GM18498 (cell line): ENCODE measurements around the gene F11R.
"Not testable (repeated sequence)": the region's sequence is repeated elsewhere in the genome, so short reads cannot be mapped to it uniquely, and the experiment has no call there.

ENCODE experiments used
- ATAC-seq: cut with Tn5 transposase; IDR thresholded peaks from one replicate; pipeline ENCODE4 v1.9.1; 2021; ENCODE audit warnings: mild to moderate bottlenecking, moderate library complexity; ENCODE audit not compliant: unreplicated experiment

The F11R gene

DNA sequence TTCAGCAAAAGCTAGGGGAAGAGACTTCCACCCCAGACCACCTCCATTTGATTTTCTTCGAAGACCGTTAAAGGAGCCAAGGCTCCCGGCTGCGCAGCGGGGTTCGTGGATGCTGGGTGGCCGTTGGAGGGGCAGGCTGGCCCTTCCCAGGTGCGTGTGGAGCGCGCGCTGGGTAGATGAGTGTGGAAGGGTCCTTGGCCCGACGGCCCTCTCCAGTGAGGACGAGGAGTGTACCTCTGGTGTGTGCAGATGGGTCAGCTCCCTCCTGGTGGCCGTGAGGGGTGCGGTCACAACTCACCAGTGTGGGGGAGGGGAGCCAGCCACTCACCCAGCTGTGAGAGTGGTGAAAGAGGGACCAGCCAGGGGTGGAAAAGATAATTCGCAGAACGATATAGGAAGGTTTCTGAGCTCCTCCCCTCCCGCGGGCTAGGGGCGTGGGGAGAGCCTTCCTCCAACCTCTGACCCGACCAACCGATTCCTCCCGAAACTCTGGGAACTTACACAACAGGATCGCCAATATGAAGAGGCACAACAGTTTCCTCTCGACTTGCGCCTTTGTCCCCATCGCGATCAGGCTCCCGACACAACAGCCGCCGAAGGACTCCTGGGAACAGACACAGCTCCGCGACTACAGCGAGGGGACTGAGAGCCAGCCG lies at the start of gene F11R:
Gene F11R (minus strand): TSS at position 644 of the 656 bp plus-strand sequence. CDS start 79 bp downstream, at position 565.
- ATAC-seq, result peak; percentile 37

DNA sequence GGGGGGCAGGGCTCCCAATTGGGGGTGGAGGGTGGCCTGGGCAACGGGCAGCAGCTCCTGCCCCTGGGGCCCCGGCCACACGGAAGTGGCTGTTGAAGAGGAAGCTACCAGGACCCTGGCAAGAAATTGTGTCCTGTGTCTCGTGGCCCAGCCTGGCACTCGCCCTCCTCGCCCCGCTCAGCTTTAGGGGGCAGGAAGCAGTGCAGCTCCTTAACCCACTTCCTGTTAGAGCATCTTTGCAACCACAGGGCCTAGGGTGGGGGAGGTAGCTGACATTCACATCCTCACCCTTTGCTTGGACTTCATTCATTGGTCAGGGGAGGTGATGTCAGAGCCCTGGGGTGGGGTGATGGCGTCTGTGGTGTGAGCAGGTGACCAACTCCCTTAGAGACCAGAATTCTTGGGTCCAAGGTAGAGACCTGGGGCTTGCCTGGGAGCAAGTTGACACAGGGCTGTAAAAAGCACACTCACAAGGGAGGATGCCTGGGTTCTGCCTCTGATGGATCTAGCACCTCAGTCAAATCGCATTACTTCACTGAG lies 48.8 kb upstream of the F11R start, which contains the start of gene ARHGAP30:
Gene ARHGAP30 (minus strand): TSS at position 161 of the 540 bp plus-strand sequence. CDS start 267 bp downstream, outside the sequence.
- peak; percentile 87 for ATAC-seq

DNA sequence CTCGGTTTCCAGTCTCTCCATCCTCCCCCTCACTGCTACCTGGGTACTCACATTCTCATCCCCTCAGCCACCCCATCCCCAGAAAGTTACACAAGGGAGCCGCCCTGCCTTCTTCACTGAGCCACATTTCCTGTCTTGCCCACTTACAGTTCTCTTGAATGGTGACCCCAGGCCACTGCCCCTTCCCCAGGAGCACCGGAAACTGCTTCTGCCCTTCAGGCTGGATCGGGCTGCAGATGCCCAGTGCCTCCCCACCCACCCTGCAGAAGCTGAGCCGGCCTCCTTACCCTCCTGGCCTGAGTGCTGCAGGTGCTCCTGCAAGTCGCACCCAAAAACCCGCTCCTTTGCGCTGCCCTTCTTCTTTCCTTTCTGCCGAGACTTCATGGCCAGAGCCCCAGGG lies 48.3 kb upstream of the F11R start:
- ATAC-seq, result no peak

DNA sequence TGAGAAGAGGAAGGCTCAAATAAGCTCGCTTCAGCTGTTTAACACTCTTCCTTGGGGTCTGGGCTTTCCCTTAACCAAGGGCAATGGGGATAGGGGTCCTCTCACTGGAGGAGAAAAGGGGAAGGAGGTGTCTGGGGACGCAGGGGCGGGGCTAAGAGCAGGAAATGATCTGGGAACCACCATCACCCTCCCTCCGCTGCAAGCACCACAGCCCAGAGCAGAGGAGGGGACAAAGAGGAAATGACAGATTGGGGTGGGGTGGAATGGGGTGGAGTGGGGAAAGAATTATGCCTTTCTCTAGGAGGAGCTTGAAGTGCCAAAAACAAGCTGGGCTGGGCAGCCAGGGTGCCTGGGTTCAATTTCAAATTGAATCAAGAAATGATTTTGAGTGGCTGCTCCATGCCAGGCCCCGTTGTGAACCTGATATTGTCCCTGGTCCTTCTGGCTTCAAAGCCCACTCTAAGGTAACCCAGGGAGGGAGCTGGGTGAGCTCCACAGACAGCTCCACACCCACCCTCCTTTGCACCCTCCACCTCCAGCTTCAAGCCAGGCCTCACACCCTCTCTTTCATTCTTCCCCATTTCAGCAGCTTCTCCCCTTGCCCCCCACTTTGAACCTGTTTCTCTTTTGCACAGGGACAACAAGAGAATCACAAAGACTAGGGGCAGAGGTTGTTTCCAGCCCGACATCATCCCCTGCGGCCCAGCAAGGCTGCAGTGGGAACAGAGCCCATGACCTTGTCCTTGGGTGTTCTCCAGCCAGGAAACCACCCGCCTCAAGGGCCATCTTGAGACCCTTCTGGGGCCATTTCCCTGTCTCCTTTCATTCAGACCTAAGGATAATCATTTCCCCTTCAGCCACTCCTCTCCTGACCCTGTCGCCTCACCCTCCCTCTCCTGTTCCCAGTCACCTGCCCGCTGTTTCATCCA lies 47.6 kb upstream of the F11R start:
- ATAC-seq, result peak; percentile 51

DNA sequence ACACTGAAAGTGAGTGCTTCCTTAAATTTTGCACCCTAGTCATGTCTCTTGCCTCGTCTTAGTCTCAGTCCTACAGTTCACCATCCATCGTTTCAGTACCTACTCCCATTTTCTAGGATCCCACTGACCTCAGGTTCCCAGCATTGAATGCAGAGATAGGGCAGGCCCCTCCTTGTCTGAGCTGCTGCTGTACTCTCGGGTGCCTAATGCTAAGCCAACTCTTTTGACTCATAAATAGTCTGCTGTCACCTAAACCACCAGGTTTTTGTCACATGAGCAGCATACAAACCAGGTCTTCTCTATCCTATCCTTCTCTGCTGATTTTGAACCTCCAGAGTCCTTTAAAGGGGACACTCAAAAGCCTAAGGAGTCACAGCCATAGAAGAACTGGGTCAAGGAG lies 45.7 kb upstream of the F11R start:
- ATAC-seq, result no peak

DNA sequence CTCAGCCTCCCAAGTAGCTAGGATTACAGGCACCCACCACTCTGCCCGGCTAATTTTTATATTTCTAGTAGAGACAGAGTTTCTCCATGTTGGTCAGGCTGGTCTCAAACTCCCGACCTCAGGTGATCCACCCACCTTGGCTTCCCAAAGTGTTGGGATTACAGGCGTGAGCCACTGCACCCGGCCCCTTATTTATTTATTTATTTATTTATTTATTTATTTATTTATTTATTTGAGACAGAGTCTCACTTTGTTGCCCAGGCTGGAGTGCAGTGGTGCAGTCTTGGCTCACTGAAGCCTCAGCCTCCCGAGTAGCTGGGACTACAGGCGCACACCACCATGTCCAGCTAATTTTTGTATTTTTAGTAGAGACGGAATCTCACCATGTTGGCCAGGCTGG lies 44.7 kb upstream of the F11R start:
- ATAC-seq, result not testable (repeated sequence)

DNA sequence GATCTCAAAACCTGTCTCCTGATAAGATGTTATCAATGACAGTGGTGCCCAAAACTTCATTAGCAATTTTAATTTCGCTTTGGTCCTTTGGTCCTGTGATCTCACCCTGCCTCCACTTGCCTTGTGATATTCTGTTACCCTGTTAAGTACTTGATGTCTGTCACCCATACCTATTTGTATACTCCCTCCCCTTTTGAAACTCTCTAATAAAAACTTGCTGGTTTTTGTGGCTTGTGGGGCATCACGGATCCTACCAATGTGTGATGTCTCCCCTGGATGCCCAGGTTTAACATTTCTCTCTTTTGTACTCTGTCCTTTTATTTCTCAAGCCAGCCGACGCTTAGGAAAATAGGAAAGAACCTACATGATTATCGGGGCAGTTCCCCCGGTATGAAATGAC lies 43.0 kb upstream of the F11R start:
- not testable (repeated sequence) for ATAC-seq

DNA sequence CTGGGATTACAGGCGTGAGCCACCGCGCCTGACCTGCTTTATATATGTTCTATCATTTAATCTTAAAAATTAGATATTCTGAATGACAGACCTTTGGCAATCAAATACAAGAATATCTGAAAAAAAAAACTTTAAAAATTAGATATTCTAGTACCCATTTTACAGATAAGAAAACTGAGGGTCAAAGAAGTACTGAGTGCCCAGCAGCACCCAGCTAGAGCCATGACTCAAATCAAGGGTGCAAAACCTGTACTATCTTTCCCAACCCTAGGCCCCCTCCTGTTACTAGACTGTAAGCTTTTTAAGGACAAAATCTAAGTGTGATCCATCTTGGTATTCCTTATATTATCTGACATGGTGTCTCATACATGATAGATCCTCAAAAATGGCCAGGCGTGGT lies 40.5 kb upstream of the F11R start:
- ATAC-seq, result no peak

DNA sequence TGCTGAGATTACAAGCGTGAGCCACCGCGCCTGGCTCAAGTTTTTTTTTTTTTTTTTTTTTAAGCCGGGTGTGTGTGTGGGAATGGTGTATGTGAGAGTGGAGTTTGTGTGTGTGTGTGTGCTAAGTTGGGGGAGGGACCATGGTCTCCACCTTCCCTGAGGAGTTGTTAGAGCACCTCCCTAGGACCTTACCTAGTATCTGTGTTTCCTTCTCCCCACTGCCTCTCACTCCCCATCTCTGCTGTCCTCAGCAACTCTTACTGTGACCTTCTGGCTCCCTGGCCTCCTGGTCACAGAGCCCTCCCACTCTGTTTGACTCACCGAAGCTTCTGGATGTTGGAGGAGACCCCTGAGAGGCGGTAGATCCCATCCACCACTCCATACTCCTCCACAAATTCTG lies 38.3 kb upstream of the F11R start:
- no peak for ATAC-seq

DNA sequence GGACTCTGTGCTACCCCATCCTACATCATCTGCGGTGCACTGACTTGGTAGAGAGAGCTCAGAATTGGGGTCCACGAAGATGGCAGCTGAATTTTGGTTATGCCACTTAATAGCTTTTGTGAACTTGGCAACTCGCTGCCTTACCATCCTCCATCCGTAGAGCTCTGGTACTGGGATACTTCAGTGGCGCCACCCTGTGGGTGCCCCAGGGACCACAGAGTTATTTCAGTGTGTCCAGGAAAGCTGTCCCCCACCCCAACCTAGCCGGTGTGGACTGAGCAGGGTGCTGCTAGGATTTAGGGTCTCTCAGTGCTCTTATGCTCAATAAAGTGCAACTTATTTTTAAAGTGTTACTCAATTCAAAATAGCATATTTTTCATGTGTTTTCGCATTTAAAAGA lies 33.9 kb upstream of the F11R start:
- no peak for ATAC-seq

DNA sequence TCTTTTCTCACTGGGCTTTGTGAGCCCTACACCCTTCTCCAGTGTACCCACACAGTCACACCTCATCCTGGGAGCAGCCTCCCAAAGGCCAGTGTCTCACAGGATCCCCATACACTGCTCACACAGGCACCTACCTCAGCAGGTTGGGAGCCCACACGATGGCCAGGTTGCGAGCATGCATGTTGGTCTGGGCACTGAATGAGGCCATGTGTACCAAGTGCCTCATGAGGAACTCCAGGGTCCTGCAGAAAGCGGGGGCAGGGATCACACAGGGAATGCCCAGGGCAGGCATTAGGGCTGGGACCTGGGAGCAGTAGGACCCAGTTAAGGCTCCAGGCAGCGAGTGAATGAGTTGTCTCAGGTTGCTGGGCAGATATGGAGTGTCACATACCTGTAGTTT lies 33.3 kb upstream of the F11R start:
- no peak for ATAC-seq

DNA sequence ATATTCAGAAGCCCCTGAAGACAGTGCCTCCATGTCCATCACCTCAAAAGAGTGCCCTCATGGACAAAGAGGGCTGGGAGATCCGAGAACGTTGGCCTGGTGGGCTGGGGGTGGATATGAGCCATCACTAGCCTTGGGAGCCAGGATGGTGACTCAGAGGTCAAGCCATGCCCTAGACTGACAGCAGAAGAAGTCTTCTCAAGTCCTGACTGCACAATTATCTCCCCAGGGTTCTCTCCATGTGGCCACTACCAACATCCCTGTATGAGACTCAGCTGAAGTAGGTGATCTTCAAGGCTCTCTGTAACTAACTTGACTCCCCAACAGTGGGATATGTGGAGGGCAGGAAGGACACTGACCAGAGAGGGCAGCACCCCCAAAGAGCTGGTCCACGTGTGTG lies 31.9 kb upstream of the F11R start:
- no peak for ATAC-seq

DNA sequence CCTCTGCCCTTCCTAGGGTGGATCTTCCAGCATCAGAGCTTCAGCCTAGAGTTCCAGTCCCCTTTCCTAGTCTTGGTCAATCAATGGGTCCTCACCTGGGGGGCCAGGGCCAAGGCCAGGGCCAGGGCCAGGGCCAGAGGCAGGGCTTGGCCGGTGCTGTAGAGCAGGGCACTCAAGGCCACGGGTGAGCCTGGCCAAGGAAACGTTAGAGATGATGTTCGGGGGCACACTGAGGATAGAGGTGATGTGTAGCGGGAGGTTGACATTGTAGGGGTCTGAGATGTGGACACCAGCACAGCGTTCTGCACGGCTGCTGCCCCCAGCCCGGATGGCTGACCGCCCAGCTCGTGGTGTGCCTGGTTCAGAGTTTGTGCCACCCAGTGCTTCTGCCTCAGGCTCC lies 30.3 kb upstream of the F11R start:
- no peak for ATAC-seq

DNA sequence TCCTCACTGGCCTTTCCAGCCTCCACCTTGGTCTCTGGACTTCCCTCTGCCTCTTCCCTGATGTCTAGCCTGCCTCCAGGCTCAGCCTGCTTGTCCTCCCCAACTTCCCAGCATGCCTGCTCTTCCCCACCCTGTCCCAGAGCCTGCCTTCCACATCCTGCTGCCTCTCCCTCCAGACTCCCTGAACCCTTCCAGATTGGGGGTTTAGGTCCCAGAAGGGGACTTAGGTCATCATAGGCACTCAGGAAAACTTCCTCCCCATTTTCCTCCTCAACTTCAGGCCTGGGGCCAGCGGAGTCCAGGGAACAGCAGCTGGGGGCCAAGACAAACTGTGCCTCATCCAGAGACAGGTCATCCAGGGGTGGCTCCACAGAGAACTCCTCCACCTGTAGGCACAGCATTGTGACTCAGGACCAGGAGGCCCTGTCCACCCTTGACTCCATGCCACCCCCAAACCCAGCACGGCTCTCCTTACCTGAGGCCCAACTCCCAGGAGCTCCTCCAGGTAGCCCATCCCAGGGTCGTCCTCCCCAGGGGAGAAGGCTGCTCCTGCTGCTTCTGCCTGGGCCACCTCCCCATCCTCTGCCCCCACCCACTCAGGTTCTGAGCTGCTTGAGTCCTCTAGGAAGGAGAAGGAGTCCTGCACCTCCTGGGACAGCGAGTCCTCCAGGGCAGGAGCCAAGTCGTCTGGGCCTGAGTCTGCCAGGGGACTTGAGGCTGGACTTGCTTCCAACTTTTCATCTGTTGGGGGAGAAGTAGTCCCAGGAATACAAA lies 28.2 kb upstream of the F11R start:
- ATAC-seq, result no peak

DNA sequence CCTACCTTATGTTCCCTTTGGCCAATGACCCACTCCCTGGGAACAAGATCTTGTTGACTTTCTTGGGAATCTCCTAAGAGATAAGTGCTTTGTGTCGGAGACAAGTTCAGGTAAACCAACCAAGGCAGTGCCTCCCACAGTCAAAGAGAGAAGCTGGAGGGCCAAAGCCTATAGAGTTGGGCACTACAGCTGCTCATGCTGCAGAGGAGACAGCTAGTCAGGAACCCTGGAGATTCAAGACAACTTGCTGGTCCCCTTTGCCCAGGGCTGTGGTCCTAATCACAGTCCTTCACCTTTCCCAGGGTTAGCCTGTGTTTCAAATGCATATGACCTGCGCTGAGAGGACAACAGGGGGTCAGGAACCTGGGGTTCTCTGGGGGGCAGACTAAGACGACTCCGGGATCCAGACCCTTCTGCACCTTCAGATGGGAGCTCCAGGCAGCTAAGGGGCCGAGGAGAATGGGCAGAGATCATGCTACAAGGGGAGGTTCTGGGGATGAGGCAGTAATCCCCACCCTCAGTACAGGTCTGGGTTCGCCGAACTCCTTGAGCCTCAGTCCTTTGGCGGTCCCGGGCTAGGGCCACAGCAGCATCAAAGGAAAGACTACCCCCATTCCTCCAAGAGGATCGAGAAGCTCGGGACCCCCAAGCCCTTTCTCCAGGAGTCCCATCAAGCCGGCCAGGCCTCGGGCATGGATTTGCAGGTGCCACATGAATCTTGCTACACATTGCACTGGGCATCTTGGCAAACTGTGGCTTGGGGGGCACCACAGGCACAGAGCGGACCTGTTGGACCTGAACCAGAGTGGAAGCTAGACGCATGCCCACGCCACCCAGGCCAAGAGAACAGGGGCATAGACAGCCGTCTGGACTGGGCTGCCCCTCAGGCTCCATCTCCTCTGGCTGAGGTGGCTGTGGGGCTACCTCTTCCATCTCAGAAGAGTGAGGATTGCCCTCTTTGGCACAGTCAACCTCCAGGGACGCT lies 26.8 kb upstream of the F11R start:
- no peak for ATAC-seq

DNA sequence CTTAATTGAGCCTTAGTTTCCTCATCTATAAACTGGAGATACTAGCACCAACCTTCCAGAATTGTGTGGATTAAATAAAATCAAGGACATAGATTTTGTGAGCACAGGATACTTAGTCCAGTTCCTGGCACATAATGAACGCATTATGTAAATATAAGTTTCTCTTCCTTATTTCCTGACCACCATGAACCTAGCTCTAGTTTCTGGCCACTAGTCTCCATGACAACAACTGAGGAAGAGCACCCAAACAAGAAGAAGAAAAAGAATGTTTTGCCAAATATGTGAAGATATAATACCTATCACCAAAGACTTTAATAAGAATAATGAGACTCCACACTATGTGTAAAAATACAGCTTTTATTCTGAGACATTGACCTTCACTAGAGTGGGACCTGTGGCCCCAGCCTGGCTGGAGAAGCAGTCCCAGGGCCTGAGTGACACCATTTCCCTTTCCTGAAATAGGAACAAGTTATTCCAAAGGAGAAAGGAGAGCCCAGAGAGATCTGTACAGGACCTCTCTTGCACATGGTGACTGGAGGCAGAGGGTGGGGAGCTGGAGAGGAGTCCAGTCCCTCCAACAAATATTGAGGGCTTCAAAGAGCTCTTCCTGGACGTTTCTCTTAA lies 25.8 kb upstream of the F11R start:
- ATAC-seq, result peak; percentile 39

DNA sequence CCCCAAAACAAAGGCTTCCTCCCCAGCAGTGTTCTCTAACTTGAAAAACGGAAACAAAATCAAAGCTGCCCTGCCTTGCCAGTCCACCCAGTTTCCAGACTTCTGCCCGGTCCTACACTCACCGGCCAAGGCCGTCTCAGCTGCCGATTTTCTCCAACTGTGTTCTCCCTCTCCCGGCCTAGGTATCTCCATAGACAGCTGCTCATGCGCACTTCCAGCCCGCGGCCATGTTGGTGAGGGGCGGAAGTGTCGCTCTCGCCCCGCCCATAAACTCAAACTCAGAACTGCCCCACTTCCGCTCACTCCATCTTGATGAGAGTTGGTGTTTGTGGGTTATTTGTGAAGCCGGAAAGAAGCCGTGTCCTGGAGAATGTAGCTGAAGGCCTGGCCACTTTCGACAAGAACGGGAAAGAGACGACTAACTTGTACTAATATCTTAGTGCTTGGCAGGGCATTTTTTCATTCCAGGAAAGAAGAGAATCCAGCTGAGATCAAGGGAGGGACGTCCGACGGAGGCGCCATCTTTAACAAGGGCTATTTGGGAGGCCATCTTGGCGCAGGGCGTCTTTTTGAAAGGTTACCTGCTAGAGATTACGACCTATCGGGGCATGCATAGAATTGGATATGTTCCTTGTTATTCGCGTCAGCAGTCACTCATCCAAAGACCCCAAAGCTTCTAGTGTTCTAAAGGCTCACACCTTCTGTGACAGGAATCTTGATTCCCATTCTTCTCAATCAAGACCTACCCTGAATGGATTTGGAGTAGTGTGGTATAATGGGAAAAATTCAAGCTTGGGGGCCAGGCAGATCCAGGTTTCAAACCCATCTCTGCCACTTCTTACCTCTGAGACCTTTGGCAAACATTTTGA lies 25.0 kb upstream of the F11R start, which contains the start of gene USF1:
Gene USF1 (minus strand): TSS at position 242 of the 869 bp plus-strand sequence. CDS start 2,702 bp downstream, outside the sequence.
- peak; percentile 70 for ATAC-seq
